Smooth muscle cell of the brain vasculature (primary cell): Measurements from ENCODE around the gene TRAF4.
"Not testable (repeated sequence)": the region's sequence is repeated elsewhere in the genome, so short reads cannot be mapped to it uniquely, and the experiment has no call there.

Source experiments
- DNase-seq: peaks from one replicate; pipeline ENCODE4 v3.0.0-alpha.2; 2012; ENCODE audit warnings: low read depth, low spot score

Gene TRAF4

GRCh38 chr17:28714281-28714680, 29.5 kb upstream of the TRAF4 start:
- DNase-seq, result no peak

GRCh38 chr17:28715217-28715616, 28.6 kb upstream of the TRAF4 start:
- no peak for DNase-seq

- DNase-seq, result no peak
Measured at GRCh38 chr17:28716740-28717577, 26.9 kb upstream of the TRAF4 start.

GRCh38 chr17:28717578-28718332, 26.1 kb upstream of the TRAF4 start, which contains the start of gene RAB34:
Gene RAB34 (minus strand): TSS chr17:28717868. CDS start chr17:28717266, 602 bp downstream.
- no peak for DNase-seq

DNA sequence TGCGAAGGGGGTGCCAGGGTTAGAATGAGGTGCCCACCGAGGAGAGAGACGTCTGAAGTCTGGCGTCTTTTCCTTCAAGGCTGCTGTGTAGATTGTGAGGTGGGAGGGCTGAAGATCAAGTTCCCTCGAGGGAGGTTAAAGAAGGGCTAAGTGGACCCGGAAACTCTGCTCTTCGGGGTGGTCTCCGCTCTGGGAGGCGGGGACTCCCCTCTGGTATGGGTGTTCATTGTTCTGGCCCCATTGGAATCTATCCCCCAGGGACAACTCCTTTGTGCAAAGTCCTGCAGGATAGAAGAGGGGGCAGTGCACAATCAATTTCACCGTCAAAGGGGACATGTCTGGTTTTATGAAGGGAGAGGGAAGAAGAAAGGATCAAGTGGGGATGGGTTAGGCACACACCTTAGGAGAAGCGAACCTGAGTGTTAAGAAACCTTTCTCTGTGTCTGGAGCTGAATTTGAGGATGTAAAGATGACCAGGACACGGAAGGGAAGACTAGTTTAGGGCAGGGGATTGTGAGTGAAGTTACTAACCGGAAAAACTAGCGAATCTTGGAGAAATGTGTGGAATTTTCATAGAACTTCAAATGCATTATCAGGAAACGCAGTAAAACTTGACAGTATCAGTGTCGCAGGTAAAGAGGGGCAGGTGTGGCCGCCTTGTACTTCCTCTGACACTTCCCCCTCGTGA, 25.3 kb upstream of the TRAF4 start:
- DNase-seq, result no peak

GRCh38 chr17:28719021-28719433, 24.8 kb upstream of the TRAF4 start:
- DNase-seq, result no peak

DNA sequence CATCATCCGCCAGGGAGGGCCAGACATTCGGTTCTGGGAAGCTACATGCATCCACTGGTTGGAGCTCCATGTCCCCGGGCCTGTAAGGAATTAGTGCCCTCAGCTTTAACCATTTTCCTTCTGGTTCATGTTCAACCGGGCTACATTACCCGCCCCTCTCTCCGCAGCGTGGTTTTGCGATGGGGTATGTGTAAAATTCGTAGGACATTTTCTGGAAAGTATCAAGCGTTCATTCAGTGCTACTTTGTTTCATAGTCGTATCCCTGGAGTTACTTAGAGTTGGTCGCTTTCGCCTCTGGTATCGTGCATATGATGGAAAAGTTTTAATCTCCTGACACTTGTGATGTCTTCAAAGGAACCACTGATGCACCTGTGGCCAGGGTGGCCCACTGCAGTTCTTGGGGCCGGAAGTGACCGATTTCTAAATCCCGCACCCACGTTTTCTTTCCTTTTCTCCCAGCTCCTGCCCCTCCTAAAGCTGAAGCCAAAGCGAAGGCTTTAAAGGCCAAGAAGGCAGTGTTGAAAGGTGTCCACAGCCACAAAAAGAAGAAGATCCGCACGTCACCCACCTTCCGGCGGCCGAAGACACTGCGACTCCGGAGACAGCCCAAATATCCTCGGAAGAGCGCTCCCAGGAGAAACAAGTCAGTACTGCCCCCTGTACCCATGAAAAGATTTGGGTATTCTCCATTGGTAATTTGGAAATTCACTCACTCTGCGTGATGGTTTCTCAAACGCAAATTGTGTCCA, 23.4 kb upstream of the TRAF4 start:
- DNase-seq, result no peak

DNA sequence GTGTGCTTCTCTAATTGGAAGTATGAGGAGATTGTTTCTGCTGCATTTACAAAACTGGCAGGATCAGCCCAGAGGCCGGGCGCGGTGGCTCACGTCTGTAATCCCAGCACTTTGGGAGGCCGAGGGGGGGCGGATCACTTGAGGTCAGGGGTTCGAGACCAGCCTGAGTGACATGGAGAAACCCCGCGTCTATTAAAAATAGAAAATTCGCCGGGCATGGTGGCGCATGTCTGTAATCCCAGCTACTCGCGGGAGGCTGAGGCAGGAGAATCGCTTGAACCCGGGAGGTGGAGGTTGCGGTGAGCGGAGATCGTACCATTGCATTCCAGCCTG, 22.8 kb upstream of the TRAF4 start:
- not testable (repeated sequence) for DNase-seq

DNA sequence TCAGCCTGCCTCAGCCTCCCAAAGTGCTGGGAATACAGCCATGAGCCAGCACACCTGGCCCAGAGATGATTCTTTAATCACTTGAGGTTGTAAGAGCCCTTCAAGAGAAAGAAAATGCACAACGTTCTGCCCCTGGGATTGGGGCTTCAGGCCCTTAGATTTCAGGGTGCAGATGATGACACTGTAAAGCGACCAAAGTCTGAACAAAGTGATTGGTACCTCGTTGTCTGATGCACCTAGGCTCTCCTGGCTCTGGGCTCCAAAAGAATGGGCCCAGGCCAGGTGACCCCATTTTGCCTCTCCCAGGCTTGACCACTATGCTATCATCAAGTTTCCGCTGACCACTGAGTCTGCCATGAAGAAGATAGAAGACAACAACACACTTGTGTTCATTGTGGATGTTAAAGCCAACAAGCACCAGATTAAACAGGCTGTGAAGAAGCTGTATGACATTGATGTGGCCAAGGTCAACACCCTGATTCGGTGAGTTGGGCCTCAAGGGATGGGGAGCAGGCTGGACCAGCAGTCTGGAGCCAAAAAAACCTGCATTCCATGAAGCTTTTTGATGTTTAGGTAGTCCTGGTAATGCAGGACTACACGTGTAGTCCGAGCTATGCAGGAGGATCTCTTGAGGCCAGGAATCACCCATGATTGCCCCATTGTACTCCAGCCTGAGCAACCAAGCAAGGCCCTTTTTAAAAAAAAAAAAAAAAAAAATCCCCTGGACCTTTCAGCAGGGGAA, 21.2 kb upstream of the TRAF4 start:
- DNase-seq, result no peak

GRCh38 chr17:28723159-28723835, 20.5 kb upstream of the TRAF4 start:
- no peak for DNase-seq

DNA sequence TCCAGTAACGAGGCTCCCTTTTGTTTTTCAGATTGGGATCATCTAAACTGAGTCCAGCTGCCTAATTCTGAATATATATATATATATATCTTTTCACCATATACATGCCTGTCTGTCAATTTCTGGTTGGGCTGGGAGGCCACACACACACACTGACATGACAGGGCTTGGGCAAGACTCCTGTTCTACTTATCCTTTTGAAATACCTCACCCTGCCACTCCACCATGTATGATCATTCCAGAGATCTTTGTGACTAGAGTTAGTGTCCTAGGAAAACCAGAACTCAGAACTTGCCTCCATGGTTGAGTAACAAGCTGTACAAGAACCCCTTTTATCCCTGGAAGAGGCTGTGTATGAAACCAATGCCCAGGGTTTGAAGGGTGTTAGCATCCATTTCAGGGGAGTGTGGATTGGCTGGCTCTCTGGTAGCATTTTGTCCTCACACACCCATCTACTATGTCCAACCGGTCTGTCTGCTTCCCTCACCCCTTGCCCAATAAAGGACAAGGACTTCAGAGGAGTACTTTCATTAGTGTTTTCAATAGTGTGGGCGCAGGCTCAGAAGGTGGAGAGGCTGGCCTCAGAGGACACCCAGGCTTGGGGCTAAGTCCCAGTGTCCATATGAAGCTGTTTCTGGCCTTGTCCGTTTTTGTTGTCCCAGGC, 19.8 kb upstream of the TRAF4 start:
- DNase-seq, result not testable (repeated sequence)

DNA sequence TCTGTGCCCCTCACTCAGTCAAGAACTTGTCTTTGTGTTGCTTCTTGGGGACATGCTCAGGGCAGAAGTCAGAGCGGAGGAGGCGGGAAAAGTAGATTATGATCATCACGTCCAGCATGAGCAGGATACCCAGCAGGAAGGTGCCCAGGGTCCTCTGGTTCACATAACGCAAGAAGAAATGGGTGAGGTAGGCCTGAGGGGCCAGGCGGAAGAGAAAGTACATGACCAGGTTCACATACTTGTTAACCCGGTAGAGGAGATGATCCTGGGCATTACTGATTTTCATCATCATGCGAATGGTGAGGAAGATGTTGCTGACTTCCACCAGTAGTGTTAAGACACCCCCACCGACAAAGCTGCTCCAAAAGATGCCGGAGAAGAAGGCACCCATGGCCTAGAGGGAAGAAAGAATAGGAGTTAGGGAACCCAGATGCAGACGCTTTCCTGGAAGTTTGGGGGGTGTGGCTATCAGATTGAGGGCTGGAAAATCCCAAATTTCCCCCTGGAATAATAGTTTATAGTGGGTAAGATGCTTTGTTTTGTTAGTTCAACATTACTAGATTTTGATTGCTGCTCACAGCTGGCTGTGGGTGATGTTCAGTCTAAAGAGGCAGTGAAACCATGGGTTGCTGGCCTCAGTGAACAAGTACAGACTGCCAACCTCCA, 19.2 kb upstream of the TRAF4 start:
- DNase-seq, result no peak

GRCh38 chr17:28725166-28725659, 18.6 kb upstream of the TRAF4 start:
- no peak for DNase-seq

DNA sequence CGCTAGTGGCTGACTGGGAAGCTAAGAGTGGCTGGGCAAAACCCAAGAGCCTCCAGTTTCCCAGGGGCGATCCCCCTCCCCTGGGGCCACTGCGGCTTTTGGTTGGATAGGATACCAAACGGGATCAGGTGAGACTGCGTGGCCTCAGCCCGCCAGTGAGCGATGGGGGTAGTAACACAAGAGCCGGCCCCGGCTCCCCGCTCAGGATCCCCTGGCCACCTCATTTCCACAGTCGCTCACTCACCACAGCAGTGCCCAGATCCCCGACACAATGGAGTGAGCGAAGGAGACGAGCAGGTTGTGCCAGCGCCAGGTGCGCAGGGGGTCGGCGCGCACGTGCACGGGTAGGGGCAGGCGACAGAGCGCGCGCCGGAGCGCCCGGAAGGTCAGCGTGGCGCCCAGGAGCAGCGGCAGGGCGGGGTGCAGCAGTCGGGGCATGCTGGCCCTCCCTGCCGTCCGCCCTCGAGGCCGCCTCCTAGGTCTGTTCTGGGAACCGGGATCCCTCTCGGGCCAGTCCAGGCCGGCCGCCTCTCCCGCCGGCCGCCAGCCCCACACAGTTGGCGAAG, 18.1 kb upstream of the TRAF4 start:
- no peak for DNase-seq

DNA sequence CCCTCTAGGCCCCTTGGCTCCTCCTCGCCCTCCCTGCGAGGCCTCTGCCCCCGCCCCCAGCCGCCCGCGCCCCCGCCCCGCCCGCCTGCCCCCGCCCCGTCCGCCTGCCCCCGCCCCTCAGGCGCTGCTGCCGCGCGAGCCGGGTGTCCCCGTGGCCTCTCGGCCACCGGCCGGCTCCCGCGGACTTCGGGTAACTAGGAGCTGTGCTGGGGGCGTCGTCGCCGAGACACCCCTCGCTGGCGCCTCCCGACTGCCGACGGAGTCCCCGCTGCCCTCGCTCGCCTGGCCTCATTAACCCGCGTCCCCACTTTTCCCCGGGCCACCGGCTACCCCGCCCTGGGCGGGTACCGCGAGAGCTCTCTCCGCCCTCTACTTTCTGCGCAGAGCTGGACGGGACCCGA, 17.6 kb upstream of the TRAF4 start, which contains the start of gene TLCD1:
TSS of gene TLCD1 (minus strand) at position 8 of the 401 bp plus-strand sequence. CDS start 136 bp downstream, outside the sequence.
- DNase-seq, result no peak

DNA sequence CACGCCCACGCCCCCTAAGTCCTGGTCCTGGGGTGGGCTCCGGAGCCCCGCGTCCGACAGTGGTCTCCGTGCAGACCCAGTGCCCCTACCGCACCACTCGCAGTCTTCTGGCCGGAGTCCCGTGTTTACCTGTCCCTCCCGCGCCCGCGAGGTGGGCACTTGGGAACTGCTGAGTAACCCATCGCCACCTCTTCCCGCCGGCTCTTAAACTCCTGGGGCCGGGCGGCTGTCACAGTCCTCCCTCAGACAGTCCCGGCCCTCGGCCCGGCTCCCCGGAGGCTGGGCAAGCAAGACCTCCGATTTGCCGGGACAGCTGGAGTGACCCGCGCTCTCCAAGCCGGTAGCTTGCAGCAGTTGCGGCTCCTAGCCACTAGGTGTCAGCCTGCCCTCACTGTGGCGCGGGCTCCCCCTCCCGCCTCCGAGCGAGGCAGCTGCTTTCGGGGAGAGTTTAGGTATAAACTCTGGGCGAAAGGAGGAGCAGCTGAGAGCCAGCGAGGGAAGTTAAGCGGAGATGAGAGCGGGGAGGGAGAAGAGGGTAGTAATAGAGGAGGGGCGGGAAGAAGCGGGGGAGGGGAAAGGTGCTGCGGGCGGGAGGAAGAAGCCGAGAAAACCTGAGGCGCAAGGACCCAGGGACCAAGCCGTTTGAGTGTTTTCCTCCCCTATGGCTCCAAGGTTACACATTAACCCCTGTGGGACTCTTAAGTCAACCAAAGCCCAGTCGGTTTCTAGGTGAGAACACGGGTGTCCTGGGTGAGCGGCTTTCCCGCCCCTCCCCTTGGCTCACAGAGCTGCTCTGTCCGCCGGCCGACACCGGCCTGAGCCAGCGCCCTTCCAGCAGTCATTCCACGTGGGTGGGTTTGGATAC, 17.0 kb upstream of the TRAF4 start:
- DNase-seq, result peak; percentile 89

- DNase-seq, result peak; percentile 81
Measured at GRCh38 chr17:28728364-28729200, 15.2 kb upstream of the TRAF4 start, which contains the start of gene NEK8. Gene NEK8 (plus strand): TSS chr17:28728788. CDS start chr17:28728814, 26 bp downstream.
